K562 (cell line): ENCODE results near the gene HSPA6. TPM values are rescaled to one million over a fixed set of nuclear protein-coding genes. Genes with fewer than 3 reads are reported as not detected.

Source experiments
- ATAC-seq: fragments of 200-7000 bp; cut with Tn5 transposase; 3 replicates; pipeline ENCODE4 v1.9.1; 2020; ENCODE audit warnings: moderate library complexity
- BruUV-seq: library from RNA; stranded (reverse); fragments of 400-500 nt; replicated peaks from 2 replicates; lab custom pipeline; 2021; lab: Mats Ljungman, UMichigan
- CTCF ChIA-PET: fragments of 300-600 bp; formaldehyde crosslinking; extraction: SDS; loops from one replicate; lab custom pipeline; 2021; ENCODE audit warnings: low intra/inter-chr PET ratio; lab: Yijun Ruan, JAX
- POLR2A ChIA-PET: fragments of 300-600, 350-650 bp; sonication (Branson Sonifier 250); formaldehyde crosslinking; extraction: SDS; loops from one replicate; lab custom pipeline; 2021; ENCODE audit warnings: antibody characterized with exemption, inconsistent platforms; lab: Yijun Ruan, JAX
- DNase-seq, 4 experiments: peaks; one replicate each; pipeline versions ENCODE4 v3.0.0 to v3.0.0-alpha.2; 2011 to 2018; ENCODE audit warnings: low spot score in 3 of 4, mixed read lengths in 3 of 4; ENCODE audit errors: extremely low read depth in 1 of 4
- FAIRE-seq: peaks from 2 replicates; lab custom pipeline; 2011; peaks lifted over from hg19 to GRCh38; lab: Jason Lieb, UNC
- H2AFZ ChIP-seq: 2 replicates; pipeline ENCODE4 v1.6.0; 2011; ENCODE audit warnings: low read depth, low read length, control low read depth, inconsistent platforms
- H3K27ac ChIP-seq: fragments of 200-600 bp; 3 replicates; pipeline ENCODE4 v1.8.0; 2011; ENCODE audit warnings: low read depth, mild to moderate bottlenecking, control low read depth, inconsistent platforms, low read length, moderate library complexity, mixed read lengths; ENCODE audit errors: extremely low read depth
- H3K27me3 ChIP-seq, 2 experiments: fragments of 300-600 bp in 1 of 2; 2 replicates in 1 of 2; 3 replicates in 1 of 2; pipeline versions ENCODE4 v1.6.0 to v1.8.0; 2011; ENCODE audit warnings: inconsistent platforms in 2 of 2, low read length in 2 of 2, mild to moderate bottlenecking in 1 of 2, mixed read lengths in 1 of 2, moderate library complexity in 1 of 2; ENCODE audit not compliant: control insufficient read depth in 2 of 2, insufficient read depth in 2 of 2
- H3K36me3 ChIP-seq: fragments of 300-600 bp; 3 replicates; pipeline ENCODE4 v1.8.0; 2011; ENCODE audit warnings: mild to moderate bottlenecking, low read length, inconsistent platforms; ENCODE audit not compliant: control insufficient read depth, insufficient read depth
- H3K4me1 ChIP-seq, 2 experiments: fragments of 200-600 bp in 1 of 2; replicated peaks in 1 of 2; 2 replicates in 1 of 2; 3 replicates in 1 of 2; pipeline versions ENCODE4 v1.5.1 to v1.8.0; 2011; ENCODE audit warnings: inconsistent platforms in 2 of 2, low read length in 2 of 2, mild to moderate bottlenecking in 1 of 2, mixed read lengths in 1 of 2, moderate library complexity in 1 of 2; ENCODE audit not compliant: control insufficient read depth in 2 of 2, insufficient read depth in 2 of 2
- H3K4me2 ChIP-seq: 2 replicates; pipeline ENCODE4 v1.6.1; 2011; ENCODE audit warnings: low read length, control low read depth, inconsistent platforms, mixed read lengths; ENCODE audit not compliant: insufficient read depth
- H3K4me3 ChIP-seq: fragments of 200-600 bp; sonication (generic), shearing (Covaris generic); 2 replicates; pipeline ENCODE4 v1.5.1; 2016; ENCODE audit warnings: control low read depth, inconsistent platforms
- H3K79me2 ChIP-seq: fragments of 200-600 bp; 3 replicates; pipeline ENCODE4 v1.8.0; 2011; ENCODE audit warnings: low read length, inconsistent platforms; ENCODE audit not compliant: control insufficient read depth, insufficient read depth
- H3K9ac ChIP-seq, 2 experiments: 2 replicates each; pipeline versions ENCODE4 v1.6.0 to v1.6.1; 2011; ENCODE audit warnings: low read depth in 2 of 2, low read length in 2 of 2, control low read depth in 1 of 2, inconsistent platforms in 1 of 2, mild to moderate bottlenecking in 1 of 2, mixed read lengths in 1 of 2; ENCODE audit not compliant: insufficient read depth in 1 of 2
- H3K9me1 ChIP-seq: one replicate; pipeline ENCODE4 v1.6.0; 2011; ENCODE audit warnings: inconsistent platforms, mild to moderate bottlenecking, low read length, moderate library complexity; ENCODE audit not compliant: control insufficient read depth, insufficient read depth
- H3K9me3 ChIP-seq: replicated peaks from 2 replicates; pipeline ENCODE4 v1.5.1; 2011; ENCODE audit warnings: low read depth, low read length, inconsistent platforms; ENCODE audit not compliant: control insufficient read depth, insufficient read depth
- H4K20me1 ChIP-seq: replicated peaks from 2 replicates; pipeline ENCODE4 v1.6.1; 2011; ENCODE audit warnings: low read length, inconsistent platforms, mixed read lengths; ENCODE audit not compliant: control insufficient read depth, insufficient read depth
- EHMT2 ChIP-seq: fragments of 450-650 bp; IDR thresholded peaks from 2 replicates; pipeline ENCODE4 v1.6.1; 2018; ENCODE audit warnings: antibody characterized with exemption
- ILF3 ChIP-seq: fragments of 450-650 bp; IDR thresholded peaks from 2 replicates; pipeline ENCODE4 v1.6.1; 2018; ENCODE audit warnings: antibody characterized with exemption, mild to moderate bottlenecking, moderate library complexity, borderline replicate concordance
- RHOXF2B ChIP-seq: fragments of 250-450 bp; sonication (Bioruptor Pico); conservative IDR thresholded peaks from 2 replicates; pipeline ENCODE4 v1.5.1; 2021
- WGBS: fragments of 100-300 bp; shearing (Covaris generic); methylation state at CpG from one replicate; pipeline ENCODE4 v1.1.6; 2016; ENCODE audit warnings: low coverage, mixed read lengths; ENCODE audit not compliant: insufficient coverage; ENCODE audit errors: missing lambda C conversion rate; 5-methylcytosine and 5-hydroxymethylcytosine counted together
- in situ Hi-C: fragments of 300-500 bp; cut with MboI; formaldehyde crosslinking; loops from 4 replicates; pipeline ENCODE4 v1.15.0; 2018; ENCODE audit warnings: inconsistent platforms, mixed read lengths
- intact Hi-C: fragments of 100-400 bp; cut with micrococcal nuclease; formaldehyde crosslinking; loops from 2 replicates; pipeline ENCODE4 v1.14.2; 2022
- polyA plus RNA-seq, 8 experiments: library from polyadenylated mRNA; depleted of rRNA in 4 of 8; stranded (reverse) in 5 of 8; unstranded in 3 of 8; fragments of >200 nt; fragmentation: Nextera tagmentation in 2 of 8; fragmentation: Illumina TruSeq in 1 of 8; extraction: Ambion mirVana in 2 of 8; extraction: Trizol in 1 of 8; gene quantifications; 2 replicates each; pipeline versions ENCODE4 v1.2.1 to v1.2.3, GENCODE V29; 2011 to 2014; ENCODE audit warnings: inconsistent platforms in 1 of 8, missing spikeins in 1 of 8
- total RNA-seq, 7 experiments: library from RNA; depleted of rRNA in 6 of 7; stranded (reverse); fragments of >200 nt in 6 of 7; fragmentation: Illumina TruSeq in 2 of 7; extraction: Trizol in 2 of 7; gene quantifications; 2 replicates each; pipeline versions ENCODE4 v1.2.1 to v1.2.3, GENCODE V29; 2011 to 2021; ENCODE audit warnings: low replicate concordance in 1 of 7

The HSPA6 gene
- total and polyA plus RNA-seq, 9 of the 15 experiments (the other 6 are each of a cell fraction or from before 2014, with no cell fraction given): 0.15 to 10.0 (median 2.4) TPM

DNA sequence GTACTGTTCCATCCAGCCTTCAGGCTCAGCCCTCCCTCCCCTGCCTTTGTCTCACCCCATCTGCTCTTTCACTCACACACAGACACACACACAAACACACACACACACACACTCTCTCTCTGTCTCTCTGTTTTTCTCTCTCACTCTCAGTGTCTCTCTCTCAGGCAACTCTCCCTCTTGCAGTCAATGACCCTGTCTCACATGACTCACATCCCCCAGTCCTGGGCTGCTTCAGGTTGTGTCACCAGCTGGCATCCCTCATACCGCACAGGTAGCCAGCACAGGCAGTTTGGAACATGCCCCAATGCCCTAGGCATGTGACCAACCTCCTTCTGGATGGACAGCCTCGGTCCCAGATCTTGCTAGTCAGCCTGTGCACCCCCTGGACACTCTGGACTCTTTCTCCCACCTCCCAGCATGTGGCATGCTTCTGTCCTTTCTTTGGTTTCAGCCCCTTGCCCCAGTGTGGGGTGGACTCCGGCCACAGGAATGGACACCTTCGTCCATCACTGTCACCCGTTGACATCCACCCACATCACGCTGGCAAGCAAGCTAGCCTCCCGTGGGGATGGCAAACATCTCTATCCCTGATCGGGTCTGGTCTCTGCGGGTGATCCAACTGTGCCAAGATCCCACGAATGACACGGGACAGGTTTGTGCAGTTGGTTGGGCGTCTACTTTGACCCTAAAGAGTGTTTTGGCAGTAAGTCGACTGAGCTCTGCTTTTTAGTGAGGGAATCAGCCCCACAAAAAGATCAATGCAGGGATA lies 42.5 kb upstream of the HSPA6 start:
- no TSS peak for BruUV-seq
- H4K20me1 ChIP-seq: no peaks in the 10 kb centered on the region
- in situ Hi-C loops: no loop called here
- H3K27ac ChIP-seq: no peak overlapping the region
- CTCF ChIA-PET: interaction anchor here (0.6 kb wide), 1 partner anchor 258 kb away, joined by 3 read pairs; no protein-coding TSS in a partner anchor
- no peaks in the 10 kb centered on the region; a peak in 1 of 5 replicates for H3K27me3 ChIP-seq
- no peak overlapping the region for H3K4me3 ChIP-seq
- no peaks in the 10 kb centered on the region for H3K36me3 ChIP-seq
- TF ChIP-seq ILF3 (no peak), EHMT2 (0 out of 2 replicates have a peak, but pooled peaks have one; percentile 16)
- TF ChIP-seq, all 486 proteins: peak for 1
- H3K9ac ChIP-seq: peak overlapping the region in 1 of 2 experiments; percentile 38; a peak in 1 of 4 replicates
- no peak for FAIRE-seq
- peaks cover 3 to 10% of the 10 kb centered on the region in 2 experiments; a peak in 4 of 5 replicates for H3K4me1 ChIP-seq
- no peak; the same call in 1 of the 3 replicates for ATAC-seq
- intact Hi-C loops: loop anchor here (10.0 kb wide), 3 partner anchors 143 to 553 kb away; partner anchors contain the start of gene DUSP12
- no peaks in the 10 kb centered on the region for H3K9me3 ChIP-seq
- POLR2A ChIA-PET: interaction anchor here (0.6 to 1.1 kb wide), 3 partner anchors 8 to 245 kb away, joined by 3 read pairs; no protein-coding TSS in a partner anchor
- no peaks in the 10 kb centered on the region for H3K79me2 ChIP-seq
- DNase-seq: no peak
- H3K4me2 ChIP-seq: no peak overlapping the region
- H3K9me1 ChIP-seq: no peaks in the 10 kb centered on the region
- H2AFZ ChIP-seq: peak overlapping the region; percentile 19; the same call in 1 of the 2 replicates
- WGBS: 35% methylated on average over 13 of the region's 13 CpGs

DNA sequence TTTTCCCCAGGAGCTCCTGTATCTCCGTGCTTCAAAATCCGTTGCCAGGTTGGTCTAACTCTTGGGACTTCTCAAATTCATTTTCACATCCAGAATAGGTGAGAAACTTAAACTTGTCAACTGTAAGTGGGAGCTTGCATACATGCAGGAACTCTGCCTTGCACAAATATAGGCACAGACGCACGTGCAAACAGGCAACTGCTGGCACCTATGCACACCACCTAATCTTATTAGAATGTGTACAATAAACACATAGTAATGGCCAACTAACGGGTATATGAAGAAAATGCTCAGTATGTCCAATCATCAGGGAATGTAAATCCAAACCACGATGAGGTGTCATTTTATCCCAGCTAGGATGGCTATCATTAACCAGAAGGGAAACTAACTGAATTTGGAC lies 41.7 kb upstream of the HSPA6 start:
- no TSS peak for BruUV-seq
- TF ChIP-seq RHOXF2B: no peak
- ATAC-seq: no peak
- Histone ChIP-seq H3K9me3 (no peaks in the 10 kb centered on the region), H3K27ac (no peak overlapping the region), H3K4me1 (peaks cover 9 to 10% of the 10 kb centered on the region in 2 experiments), H3K27me3 (no peaks in the 10 kb centered on the region; a peak in 1 of 5 replicates), H3K4me3 (no peak overlapping the region), H3K9me1 (no peaks in the 10 kb centered on the region), H2AFZ (0 out of 2 replicates have a peak overlapping the region, but pooled peaks have one; percentile 5), H3K4me2 (no peak overlapping the region), H3K36me3 (no peaks in the 10 kb centered on the region), H4K20me1 (no peaks in the 10 kb centered on the region), H3K79me2 (no peaks in the 10 kb centered on the region), H3K9ac (no peak overlapping the region)
- no peak for FAIRE-seq
- ChIA-PET POLR2A (interaction anchor here (1.0 to 1.1 kb wide), 3 partner anchors 9 to 244 kb away, joined by 3 read pairs; no protein-coding TSS in a partner anchor), CTCF (no interaction called here)
- no peak for DNase-seq
- WGBS: 28% methylated on average over 6 of the region's 6 CpGs
- intact Hi-C loops (loop anchor here (10.0 kb wide), 3 partner anchors 142 to 552 kb away; partner anchors contain the start of gene DUSP12), in situ Hi-C loops (no loop called here)
